Thyroid gland (tissue), 4 donors: ENCODE results near the gene OTOR.
A peak's percentile ranks its signal among the peaks of the same experiment; 100 is the strongest.

Experiments used
- CTCF ChIP-seq, 6 experiments: fragments of 200-600 bp in 3 of 6; fragments of 450-650 bp in 3 of 6; sonication (generic) in 3 of 6; IDR thresholded peaks; one replicate each; pipeline ENCODE4 v1.5.1; 2016 to 2019; ENCODE audit warnings: antibody characterized with exemption in 6 of 6, mild to moderate bottlenecking in 2 of 6, inconsistent platforms in 1 of 6, moderate library complexity in 1 of 6
- POLR2A ChIP-seq, 2 donors: fragments of 450-650 bp; IDR thresholded peaks; one replicate each; pipeline ENCODE4 v1.6.1; 2017; ENCODE audit warnings: antibody characterized with exemption in 2 of 2, mild to moderate bottlenecking in 2 of 2, moderate library complexity in 1 of 2

DNA sequence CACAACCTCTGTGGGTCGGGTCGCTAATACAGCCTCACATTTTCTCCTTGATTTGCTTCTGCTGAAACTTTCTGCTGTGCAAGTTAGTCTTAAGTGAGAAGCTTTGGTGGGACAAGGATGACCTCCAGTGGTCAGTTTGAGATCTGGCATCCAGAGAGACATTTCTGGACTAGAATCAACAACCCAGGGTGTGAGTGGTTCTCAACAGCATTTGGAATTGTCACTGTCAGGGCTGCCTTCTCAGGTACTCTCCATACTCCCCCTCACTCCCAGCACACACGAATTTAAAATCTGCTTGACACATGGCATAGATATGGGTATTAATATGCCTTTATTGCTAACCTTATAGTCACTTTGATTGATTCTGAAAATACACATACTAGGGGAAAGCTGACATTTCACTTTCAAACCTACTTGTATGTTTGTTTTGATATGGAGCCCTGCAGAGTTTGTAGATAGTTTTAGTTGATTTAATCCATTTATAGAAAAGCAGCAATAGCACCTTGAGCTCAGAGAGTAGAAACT lies 13.2 kb downstream of the OTOR start:
- TF ChIP-seq CTCF (IDR thresholded peaks at IDR 0.05) (peak; percentile 29 to 96 (median 80)), POLR2A (IDR thresholded peaks at IDR 0.05) (no peak)
